ENCODE measurements around the gene UGT1A9.

The UGT1A9 gene

DNA sequence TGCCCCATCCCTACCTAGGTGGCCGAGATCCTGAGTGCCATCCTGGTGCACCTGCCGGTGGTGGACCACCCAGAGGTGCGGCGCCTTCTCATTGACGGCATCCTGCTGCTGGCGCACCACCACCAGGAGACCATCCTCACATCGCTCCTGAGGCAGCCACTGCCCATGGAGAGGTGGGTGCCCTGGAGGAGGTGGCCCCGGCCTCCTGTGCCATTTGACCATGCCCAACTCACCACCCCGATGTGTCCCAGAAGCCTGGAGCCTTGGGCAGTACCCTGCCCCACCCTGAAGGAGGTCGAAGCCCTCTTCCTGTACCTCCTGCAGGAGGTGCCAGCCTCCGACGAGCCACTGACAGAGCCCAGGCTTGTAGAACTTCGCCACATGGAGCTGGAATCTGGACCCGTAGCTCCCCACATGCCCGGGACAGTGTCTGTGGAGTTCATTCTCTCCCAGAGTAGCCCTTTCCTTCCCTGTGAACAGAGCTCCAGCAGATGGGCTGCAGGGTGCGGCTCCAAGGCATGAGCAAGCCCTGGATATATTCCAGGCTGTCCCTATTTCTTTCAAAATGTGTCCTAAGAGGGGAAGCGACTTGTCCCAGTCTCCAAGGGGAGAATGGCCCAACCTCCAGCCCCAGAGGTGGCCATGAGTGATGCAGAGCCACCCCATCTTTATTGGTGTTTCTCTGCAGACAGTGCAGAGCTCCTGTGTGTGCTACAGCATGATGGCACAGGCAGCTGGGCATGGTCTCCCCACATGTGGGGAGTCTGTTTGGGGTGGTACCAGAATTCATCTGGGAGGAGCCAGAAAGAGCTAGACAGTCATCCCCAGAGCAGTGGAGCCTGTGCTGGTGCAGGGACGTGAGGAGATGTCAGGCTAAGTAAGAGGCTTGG is 148.4 kb downstream of the UGT1A9 start:
- DNase-seq = no peak

DNA sequence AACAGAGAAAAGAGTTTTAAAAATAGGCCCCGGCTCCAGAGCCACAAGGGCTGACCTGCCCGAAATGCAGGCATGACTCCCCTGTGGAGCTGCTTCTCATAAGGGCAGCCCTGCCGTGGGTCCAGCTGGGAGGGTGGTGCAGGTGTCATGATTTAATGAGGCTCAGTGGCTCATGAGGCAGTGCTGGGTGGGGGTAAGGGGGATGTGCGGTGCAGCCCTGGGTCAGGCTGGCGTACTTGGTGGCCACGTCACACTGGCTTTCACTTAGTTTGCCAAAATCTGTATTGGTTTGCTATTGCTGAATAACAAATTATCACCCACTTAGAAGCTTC is 149.0 kb downstream of the UGT1A9 start:
- no peak for DNase-seq

DNA sequence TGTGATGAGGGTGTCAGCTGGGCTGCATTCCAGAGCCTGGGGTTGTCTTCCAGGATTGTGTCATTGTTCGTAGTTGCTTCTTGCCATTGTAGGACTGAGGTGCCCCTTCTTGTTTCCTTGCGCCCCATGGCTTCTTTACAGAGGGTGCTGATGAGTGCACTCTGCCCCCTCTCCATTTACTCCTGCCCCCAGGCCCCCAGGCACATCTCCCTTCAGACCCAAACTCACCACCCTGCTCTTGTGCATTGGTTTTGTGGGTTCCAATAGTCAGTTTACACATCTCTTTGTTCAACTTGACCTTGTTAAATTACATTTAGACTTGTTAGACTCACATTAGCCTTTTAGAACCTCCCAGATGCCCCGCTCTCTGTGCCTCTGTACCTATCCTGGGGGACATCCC is 149.5 kb downstream of the UGT1A9 start:
- no peak for DNase-seq

DNA sequence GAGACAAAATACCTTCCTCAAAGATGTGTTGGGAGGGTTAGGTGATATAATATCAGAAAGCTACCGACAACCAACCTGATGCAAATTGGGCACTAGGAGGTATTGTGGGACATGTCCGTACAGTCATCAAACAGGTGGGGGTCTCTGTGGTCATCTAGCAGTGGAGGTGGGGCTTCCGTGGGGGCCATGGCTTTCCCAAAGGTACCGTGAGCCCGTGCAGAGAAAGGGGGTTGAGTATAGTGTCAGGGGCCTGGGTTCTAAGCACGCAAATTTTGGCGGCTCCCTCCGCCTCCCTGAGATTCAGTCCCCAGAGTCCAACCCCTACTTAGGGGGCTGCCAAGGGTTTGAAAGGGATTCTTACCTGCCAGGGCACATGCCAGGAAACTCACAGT is 150.0 kb downstream of the UGT1A9 start:
- no peak for DNase-seq

DNA sequence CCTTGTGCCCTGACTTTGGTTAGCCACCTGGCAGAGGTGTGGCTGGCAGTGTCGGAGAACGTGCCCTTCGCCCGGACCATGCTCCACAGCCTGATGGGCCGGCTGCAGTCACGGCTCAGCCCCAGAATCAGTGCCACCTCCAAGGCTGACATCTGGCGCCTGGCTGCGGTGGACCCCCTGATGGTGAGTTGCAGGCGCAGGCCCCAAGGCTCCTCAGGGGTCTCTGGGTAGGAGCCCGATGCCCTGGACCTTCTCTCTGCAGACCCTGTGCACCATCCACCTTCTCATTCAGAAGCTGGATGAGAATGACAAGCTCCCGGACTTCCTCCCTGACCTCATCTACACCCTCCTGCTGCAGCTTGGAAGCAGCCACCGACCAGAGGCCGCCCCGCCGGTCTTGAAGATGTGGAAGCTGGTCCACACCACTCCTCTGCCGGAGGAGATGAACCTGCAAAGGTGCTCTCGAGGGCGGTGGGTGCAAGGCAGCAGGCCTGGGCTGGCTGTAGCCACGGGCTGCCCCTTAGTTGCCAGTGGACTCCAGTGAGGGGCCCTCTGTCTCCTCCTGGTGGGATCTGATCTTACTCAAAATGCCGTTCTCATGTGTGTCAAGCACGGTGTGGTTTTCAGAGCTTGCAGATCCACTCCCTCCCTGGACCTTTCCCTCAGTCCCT is 150.5 kb downstream of the UGT1A9 start:
- no peak for DNase-seq

Data from NCI-H774 (cell line).